Tibial nerve (tissue), 4 donors: ENCODE results near the gene TAS2R30. TPM values are rescaled to one million over a fixed set of nuclear protein-coding genes. Genes with fewer than 3 reads are reported as not detected.

Source experiments
- DNase-seq, 2 donors: peaks; one replicate each; pipeline ENCODE4 v3.0.0-alpha.2; 2019; ENCODE audit warnings: low spot score in 2 of 2
- H3K27ac ChIP-seq, 4 donors: fragments of 200-600 bp; sonication (generic) in 3 of 4; one replicate each; pipeline ENCODE4 v1.5.1; 2017 to 2019; ENCODE audit warnings: mild to moderate bottlenecking in 1 of 4
- H3K27me3 ChIP-seq, 2 donors: fragments of 200-600 bp; sonication (generic) in 1 of 2; one replicate each; pipeline versions ENCODE4 v1.5.1 to v1.6.0; 2017 to 2019
- H3K36me3 ChIP-seq, 3 donors: fragments of 200-600 bp; sonication (generic); one replicate each; pipeline ENCODE4 v1.5.1; 2018 to 2019
- H3K4me1 ChIP-seq, 4 donors: fragments of 200-600 bp; sonication (generic) in 3 of 4; one replicate each; pipeline ENCODE4 v1.5.1; 2017 to 2019
- H3K4me3 ChIP-seq, 4 donors: fragments of 200-600 bp; sonication (generic) in 3 of 4; one replicate each; pipeline ENCODE4 v1.5.1; 2017 to 2019; ENCODE audit warnings: mild to moderate bottlenecking in 1 of 4, moderate library complexity in 1 of 4
- H3K9me3 ChIP-seq, 4 donors: fragments of 200-600 bp; sonication (generic) in 3 of 4; one replicate each; pipeline ENCODE4 v1.5.1; 2017 to 2019
- CTCF ChIP-seq, 5 experiments: fragments of 200-600 bp in 3 of 5; fragments of 450-650 bp in 2 of 5; sonication (generic) in 3 of 5; IDR thresholded peaks; one replicate each; pipeline ENCODE4 v1.5.1; 2016 to 2019; ENCODE audit warnings: antibody characterized with exemption in 5 of 5, mild to moderate bottlenecking in 3 of 5, moderate library complexity in 2 of 5
- EP300 ChIP-seq, 2 donors: sonication (generic); formaldehyde crosslinking; IDR thresholded peaks; one replicate each; pipeline ENCODE4 v1.6.1; 2017; ENCODE audit warnings: antibody characterized with exemption in 2 of 2, mild to moderate bottlenecking in 1 of 2
- POLR2A ChIP-seq, 2 donors: fragments of 450-650 bp; IDR thresholded peaks; one replicate each; pipeline ENCODE4 v1.6.1; 2017; ENCODE audit warnings: antibody characterized with exemption in 2 of 2, mild to moderate bottlenecking in 2 of 2, moderate library complexity in 2 of 2
- WGBS, 2 donors: methylation state at CpG; one replicate each; pipeline ENCODE4 v1.1.5; 2018; 5-methylcytosine and 5-hydroxymethylcytosine counted together
- total RNA-seq, 4 donors: library from RNA; depleted of rRNA; stranded (reverse); fragments of >200 nt; gene quantifications; one replicate each; pipeline ENCODE4 v1.1.0, GENCODE V29; 2016

The TAS2R30 gene
- total RNA-seq, 4 donors from 2014 or later, result 4.9 to 9.0 (median 6.3) TPM

GRCh38 chr12:11171969-11172675, 37.7 kb upstream of the TAS2R30 start:
- TF ChIP-seq POLR2A (IDR thresholded peaks at IDR 0.05) (no peak), EP300 (IDR thresholded peaks at IDR 0.05) (no peak), CTCF (IDR thresholded peaks at IDR 0.05) (no peak)

GRCh38 chr12:11171145-11171968, 36.9 kb upstream of the TAS2R30 start, which contains the start of gene SMIM10L1:
Gene SMIM10L1, plus strand, starts transcription at chr12:11171194. Its CDS starts 163 bp downstream, at chr12:11171357.
- Histone ChIP-seq H3K4me3 (peak within 1 kb of the TSS; percentile 66 to 93 (median 80)), H3K9me3 (no peaks in the 10 kb centered on the region), H3K36me3 (peaks cover 0 to 5% (median 0%) of the 10 kb centered on the region in 3 donors), H3K27me3 (no peaks in the 10 kb centered on the region), H3K4me1 (peaks cover 0 to 52% (median 22%) of the 10 kb centered on the region in 4 donors), H3K27ac (peak within 1 kb of the TSS; percentile 79 to 98 (median 98))
- 0 to 1% methylated on average over 34 to 35 of the region's 70 CpGs for WGBS, 2 donors
- DNase-seq, result peak; percentile 73 to 82
- TF ChIP-seq POLR2A (IDR thresholded peaks at IDR 0.05), result peak; percentile 7 to 42
- TF ChIP-seq CTCF (IDR thresholded peaks at IDR 0.05), result peak in 1 of 5 experiments; percentile 29
- peak in 1 of 2 donors; percentile 90 for TF ChIP-seq EP300 (IDR thresholded peaks at IDR 0.05)

More at GRCh38 chr12:11171969-11172675, 37.7 kb upstream of the TAS2R30 start:
- Histone ChIP-seq H3K4me3 (peak overlapping the region; percentile 66 to 93 (median 80)), H3K27ac (peak overlapping the region in 3 of 4 donors; percentile 97 to 98 (median 98)), H3K4me1 (peaks cover 0 to 51% (median 22%) of the 10 kb centered on the region in 4 donors), H3K27me3 (no peaks in the 10 kb centered on the region), H3K9me3 (no peaks in the 10 kb centered on the region), H3K36me3 (peaks cover 0 to 4% (median 0%) of the 10 kb centered on the region in 3 donors)
- no peak for DNase-seq
- WGBS, 2 donors, result 1 to 3% methylated on average over 10 of the region's 10 CpGs

GRCh38 chr12:11170810-11171144, 36.3 kb upstream of the TAS2R30 start:
- Histone ChIP-seq H3K27me3 (no peaks in the 10 kb centered on the region), H3K36me3 (peaks cover 0 to 10% (median 0%) of the 10 kb centered on the region in 3 donors), H3K27ac (peak overlapping the region; percentile 79 to 98 (median 98)), H3K4me3 (peak overlapping the region; percentile 66 to 93 (median 80)), H3K4me1 (peaks cover 0 to 58% (median 22%) of the 10 kb centered on the region in 4 donors), H3K9me3 (no peaks in the 10 kb centered on the region)
- TF ChIP-seq POLR2A (IDR thresholded peaks at IDR 0.05), result no peak
- no peak for TF ChIP-seq CTCF (IDR thresholded peaks at IDR 0.05)
- TF ChIP-seq EP300 (IDR thresholded peaks at IDR 0.05), result no peak
- DNase-seq, result no peak
- WGBS, 2 donors, result 1 to 2% methylated on average over 4 of the region's 4 CpGs

GRCh38 chr12:11166300-11166699, 31.9 kb upstream of the TAS2R30 start:
- TF ChIP-seq CTCF (IDR thresholded peaks at IDR 0.05) (no peak), POLR2A (IDR thresholded peaks at IDR 0.05) (no peak), EP300 (IDR thresholded peaks at IDR 0.05) (no peak)
- H3K9me3 ChIP-seq, result no peaks in the 10 kb centered on the region
- H3K4me1 ChIP-seq, result peaks cover 0 to 44% (median 11%) of the 10 kb centered on the region in 4 donors
- no peak for DNase-seq
- peaks cover 0 to 13% (median 0%) of the 10 kb centered on the region in 3 donors for H3K36me3 ChIP-seq
- H3K4me3 ChIP-seq, result no peak overlapping the region
- no peak overlapping the region for H3K27ac ChIP-seq
- H3K27me3 ChIP-seq, result no peaks in the 10 kb centered on the region
